HG02885 (cell line): ENCODE results near the gene ZMIZ1.

Experiments
- ATAC-seq: cut with Tn5 transposase; IDR thresholded peaks from one replicate; pipeline ENCODE4 v1.9.1; 2021; ENCODE audit warnings: mild to moderate bottlenecking; ENCODE audit not compliant: unreplicated experiment, poor library complexity

Gene ZMIZ1

DNA sequence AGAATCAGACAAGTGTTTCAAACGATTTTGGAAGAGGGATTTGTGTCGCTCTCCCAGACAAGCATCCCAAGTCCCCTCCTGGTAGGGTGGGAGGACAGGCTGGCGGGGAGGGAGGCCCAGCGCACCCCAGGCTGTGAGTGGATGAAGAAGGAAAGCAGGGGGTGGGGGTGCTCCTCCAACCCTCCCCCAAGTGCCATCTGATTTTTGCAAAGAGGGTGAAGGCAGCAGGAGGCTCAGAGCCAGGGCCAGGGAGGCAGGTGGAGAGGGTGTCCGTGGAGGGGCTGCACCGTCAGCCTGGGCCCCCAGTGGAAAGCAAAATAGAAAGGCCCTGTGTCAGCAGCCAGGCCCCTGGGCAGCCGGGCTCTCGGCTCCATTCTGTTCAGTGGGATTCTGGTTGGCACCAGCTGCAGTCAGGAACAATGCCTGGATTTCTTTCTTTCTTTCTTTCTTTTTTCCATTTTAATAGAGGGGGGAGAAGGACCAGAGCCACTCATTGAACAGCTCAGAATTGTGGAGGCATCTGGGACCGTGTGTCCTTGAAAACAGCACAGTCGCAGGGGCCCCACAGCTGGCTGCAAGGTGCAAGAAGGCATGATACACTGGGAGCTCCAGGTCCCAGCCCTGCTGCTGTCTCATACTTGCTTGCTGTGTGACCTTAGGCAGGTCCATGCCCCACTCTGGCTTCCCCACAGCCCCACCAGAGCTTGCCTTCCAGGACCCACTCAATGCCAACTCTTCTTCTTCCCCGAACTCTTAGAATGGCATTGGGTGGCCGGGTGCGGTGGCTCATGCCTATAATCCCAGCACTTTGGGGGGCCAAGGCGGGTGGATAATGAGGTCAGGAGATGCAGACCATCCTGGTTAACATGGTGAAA lies 7.1 kb upstream of the ZMIZ1 start:
- no peak for ATAC-seq

- ATAC-seq, result no peak
Observed at GRCh38 chr10:79063071-79063491, 5.7 kb upstream of the ZMIZ1 start.

GRCh38 chr10:79063661-79064492 lies 4.9 kb upstream of the ZMIZ1 start:
- ATAC-seq, result no peak

DNA sequence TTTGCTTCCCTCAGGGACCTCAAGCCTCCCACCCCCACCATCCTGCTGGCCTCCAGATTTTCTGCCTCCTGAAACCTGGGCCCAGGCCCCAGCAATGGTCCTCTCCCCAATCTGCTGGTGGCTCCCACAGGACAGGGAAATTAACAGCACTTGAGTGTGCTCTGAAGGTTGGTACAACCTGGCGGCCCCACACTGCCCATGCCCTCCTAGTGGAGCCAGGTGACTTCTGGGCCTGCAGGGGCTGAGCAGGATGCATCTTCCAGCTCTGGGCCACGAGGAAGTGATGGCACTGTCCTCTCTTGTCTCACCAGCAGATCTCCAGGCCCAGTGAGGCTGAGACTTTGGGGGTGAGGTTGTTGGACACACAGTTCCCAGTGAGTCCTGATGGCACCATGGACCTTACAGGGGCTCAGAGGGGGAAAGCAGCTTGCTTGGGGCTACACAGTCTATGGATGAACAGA lies 3.6 kb upstream of the ZMIZ1 start:
- no peak for ATAC-seq

DNA sequence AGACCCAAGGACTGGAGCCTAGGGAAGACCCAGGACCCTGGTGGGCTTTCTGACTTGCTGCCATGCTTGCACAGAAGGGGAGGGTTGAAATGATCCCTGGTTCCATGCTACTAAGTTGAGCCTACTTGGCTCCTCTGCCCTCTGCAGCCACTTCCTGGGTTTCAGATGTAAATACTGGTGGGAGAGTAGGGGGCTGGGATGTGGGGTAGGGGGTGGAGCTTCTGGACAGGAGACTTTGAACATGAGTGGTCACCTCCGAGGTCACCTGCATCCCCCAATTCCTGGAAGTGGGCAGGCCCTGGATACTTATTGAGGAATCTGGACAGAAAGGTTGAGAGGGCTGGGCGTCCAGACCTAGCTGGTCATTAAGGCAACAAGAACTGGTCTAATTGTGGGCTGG lies 2.9 kb upstream of the ZMIZ1 start:
- ATAC-seq, result no peak

- no peak for ATAC-seq
Observed at GRCh38 chr10:79066411-79067240, 2.1 kb upstream of the ZMIZ1 start.

DNA sequence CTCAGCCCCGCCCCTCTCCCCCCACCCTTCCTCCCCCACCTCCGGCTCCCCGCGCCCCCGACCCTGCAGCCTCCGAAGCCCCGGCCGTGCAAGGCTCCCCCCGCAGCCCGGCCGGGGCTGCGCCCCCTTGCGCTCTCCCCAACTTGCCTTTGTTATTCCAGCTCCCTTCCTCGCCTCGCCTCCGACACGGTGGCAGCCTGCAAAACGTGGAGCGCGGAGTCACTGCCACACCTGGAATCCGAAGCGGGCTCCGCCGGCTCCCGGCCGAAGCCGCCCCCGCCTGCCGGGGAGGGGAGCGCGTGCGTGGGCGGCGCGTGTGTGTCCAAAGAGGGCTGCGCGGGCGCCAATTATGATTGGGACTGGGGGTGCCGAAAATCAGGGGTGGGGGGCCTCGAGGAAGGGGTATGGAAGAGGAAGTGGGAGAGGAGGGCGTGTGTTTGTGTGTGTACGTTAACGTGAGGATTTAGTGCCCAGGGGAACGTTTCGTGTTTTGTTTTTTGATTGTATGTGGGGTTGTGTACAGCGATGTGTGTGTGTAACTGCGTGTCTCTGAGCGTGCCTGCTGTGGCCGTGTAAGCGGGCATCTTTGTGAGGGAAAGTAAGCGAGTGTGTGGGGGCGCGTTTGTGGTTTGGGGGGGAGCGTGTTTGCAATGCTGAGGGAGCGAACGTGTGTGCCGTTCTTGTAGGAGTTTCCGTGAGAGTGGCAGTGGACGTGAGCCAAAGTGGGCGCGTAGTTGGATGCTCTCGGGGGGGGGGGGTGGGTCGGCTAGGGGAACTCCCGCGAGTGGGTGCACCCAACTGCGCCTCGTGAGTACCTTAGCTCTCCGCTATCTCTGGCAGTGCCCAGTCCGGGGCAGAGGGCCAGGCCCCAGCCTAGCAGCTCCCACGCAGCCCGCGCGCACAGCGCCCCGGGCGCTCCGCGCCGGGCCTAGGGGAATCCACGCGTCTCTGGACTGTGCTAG lies 1.2 kb upstream of the ZMIZ1 start:
- no peak for ATAC-seq

- no peak for ATAC-seq
Observed at GRCh38 chr10:79068203-79068561, 584 bp upstream of the ZMIZ1 start.

- peak; percentile 20 for ATAC-seq
Observed at GRCh38 chr10:79069325-79070080, 737 bp downstream of the ZMIZ1 start.

GRCh38 chr10:79070081-79070605 lies 1.4 kb downstream of the ZMIZ1 start:
- no peak for ATAC-seq

DNA sequence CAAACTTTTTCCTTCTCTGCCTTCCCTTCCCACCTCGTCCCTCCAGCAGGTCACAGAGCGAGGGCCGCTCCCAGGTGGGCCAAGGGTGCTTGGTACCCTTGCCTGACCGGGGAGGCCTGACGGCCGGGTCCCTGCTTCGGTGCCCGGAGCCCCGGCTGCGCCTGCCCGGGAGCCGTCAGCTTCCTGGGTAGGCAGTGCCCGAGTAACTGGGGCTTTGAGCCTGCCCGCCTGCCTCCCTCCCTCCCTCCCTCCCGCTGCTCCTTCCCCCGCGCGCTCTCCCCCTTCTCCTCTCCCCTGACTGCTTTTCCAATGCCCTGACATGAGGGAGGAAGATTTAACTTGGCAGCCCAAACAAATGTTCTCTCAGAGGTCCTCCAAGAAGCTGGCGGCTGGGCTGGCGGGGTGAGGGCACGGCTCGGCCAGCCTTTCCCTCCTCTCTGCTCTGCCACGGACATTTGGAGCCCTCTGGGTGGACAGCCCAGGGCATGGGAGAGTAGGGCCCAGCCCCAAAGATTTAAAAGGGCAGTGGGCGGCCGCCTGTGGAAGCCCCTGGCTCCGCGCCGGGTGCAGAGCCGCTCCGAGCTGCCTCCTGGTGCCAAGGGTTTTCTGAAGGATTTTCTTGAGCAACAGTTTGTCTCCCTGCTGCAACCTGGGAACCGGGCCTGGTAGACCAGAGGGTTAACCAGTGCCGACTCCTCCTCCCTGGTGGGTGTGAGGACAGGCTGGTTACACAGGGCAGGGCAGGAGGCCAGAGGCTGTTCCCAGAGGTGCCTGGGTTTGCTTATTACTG lies 2.0 kb downstream of the ZMIZ1 start:
- ATAC-seq, result no peak

DNA sequence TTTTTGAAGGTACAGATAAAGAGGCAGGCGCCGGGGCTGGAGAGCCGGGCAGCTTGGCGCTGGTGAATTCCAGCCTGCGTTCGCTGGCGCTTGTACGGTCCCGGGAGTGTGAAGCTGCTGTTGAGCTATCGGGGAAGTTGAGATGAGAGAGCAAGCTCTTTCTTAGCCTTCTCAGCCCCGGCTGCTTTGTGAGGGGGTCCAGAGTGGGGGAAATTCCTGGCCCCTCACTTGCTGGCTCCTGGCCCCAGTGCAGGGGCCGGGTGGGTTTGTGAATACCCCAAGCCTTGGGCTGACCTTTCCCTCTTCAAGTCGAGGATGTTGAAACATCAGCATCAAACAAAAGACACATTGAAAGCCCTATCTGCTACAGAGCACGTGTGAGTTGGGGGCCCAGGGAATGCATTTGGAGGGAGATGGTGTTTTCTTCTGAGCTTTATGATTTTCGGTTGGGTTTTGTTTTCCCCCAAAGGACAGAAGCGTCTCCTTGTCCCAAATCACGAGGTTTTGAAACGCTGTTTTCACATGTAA lies 2.7 kb downstream of the ZMIZ1 start:
- ATAC-seq, result no peak

DNA sequence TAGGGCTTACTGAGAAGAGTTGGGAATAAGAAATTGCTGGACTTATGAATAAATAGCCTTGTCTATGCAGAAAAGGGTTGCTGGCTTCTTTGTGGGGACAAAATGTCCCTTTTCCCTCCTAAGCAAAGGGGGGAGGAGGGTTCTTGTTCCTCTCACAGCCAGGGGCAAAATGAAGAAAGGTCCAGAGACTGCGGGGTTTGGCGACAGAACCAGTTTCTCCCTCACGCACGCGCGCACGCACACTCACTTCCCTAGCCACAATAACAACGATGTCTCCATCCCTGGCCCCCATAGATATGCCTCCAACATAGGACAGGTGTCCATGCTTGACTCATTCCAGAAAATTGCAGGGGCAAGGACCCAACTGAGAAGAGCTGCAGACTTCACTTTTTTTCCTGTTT lies 3.3 kb downstream of the ZMIZ1 start:
- ATAC-seq, result no peak

GRCh38 chr10:79072994-79073645 lies 4.4 kb downstream of the ZMIZ1 start:
- no peak for ATAC-seq

GRCh38 chr10:79073784-79074432 lies 5.1 kb downstream of the ZMIZ1 start:
- ATAC-seq, result no peak

- ATAC-seq, result no peak
Observed at GRCh38 chr10:79074732-79075131, 6.0 kb downstream of the ZMIZ1 start.
